RWPE1 (cell line): ENCODE measurements around the gene ALX1.
A peak's percentile ranks its signal among the peaks of the same experiment; 100 is the strongest.

Experiments
- CTCF ChIA-PET: fragments of 350-600 bp; sonication (Branson Sonifier 250); formaldehyde crosslinking; extraction: SDS; loops from one replicate; lab custom pipeline; 2021; lab: Yijun Ruan, JAX
- POLR2A ChIA-PET: fragments of 400-600 bp; formaldehyde crosslinking; extraction: SDS; loops from one replicate; lab custom pipeline; 2020; ENCODE audit warnings: antibody characterized with exemption; ENCODE audit not compliant: low non-redundant PET; lab: Yijun Ruan, JAX
- DNase-seq: peaks from one replicate; pipeline ENCODE4 v3.0.0; 2012; ENCODE audit warnings: low spot score
- H3K27ac ChIP-seq: fragments of 450-650 bp; 2 replicates; pipeline ENCODE4 v1.5.1; 2017
- TF ChIP-seq, protein P1 (sequence below): fragments of 450-650 bp; conservative IDR thresholded peaks from 2 replicates; pipeline ENCODE4 v1.5.1; 2017; ENCODE audit warnings: low read depth, mild to moderate bottlenecking

Gene ALX1

GRCh38 chr12:85280165-85280983 is at the start of gene ALX1:
Gene ALX1 (plus strand): TSS chr12:85280220. CDS start chr12:85280262, 42 bp downstream.
- TF ChIP-seq, protein P1, sequence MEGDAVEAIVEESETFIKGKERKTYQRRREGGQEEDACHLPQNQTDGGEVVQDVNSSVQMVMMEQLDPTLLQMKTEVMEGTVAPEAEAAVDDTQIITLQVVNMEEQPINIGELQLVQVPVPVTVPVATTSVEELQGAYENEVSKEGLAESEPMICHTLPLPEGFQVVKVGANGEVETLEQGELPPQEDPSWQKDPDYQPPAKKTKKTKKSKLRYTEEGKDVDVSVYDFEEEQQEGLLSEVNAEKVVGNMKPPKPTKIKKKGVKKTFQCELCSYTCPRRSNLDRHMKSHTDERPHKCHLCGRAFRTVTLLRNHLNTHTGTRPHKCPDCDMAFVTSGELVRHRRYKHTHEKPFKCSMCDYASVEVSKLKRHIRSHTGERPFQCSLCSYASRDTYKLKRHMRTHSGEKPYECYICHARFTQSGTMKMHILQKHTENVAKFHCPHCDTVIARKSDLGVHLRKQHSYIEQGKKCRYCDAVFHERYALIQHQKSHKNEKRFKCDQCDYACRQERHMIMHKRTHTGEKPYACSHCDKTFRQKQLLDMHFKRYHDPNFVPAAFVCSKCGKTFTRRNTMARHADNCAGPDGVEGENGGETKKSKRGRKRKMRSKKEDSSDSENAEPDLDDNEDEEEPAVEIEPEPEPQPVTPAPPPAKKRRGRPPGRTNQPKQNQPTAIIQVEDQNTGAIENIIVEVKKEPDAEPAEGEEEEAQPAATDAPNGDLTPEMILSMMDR = no peak
- ChIA-PET CTCF (interaction anchor here (0.6 to 1.3 kb wide), 2 partner anchors 16 to 247 kb away, joined by 3 to 4 read pairs; no protein-coding TSS in a partner anchor), POLR2A (no interaction called here)
- H3K27ac ChIP-seq = no peak within 1 kb of the TSS
- peak; percentile 15 for DNase-seq

GRCh38 chr12:85237327-85237726 is 42.7 kb upstream of the ALX1 start:
- ChIA-PET POLR2A (no interaction called here), CTCF (no interaction called here)
- no peak overlapping the region for H3K27ac ChIP-seq
- TF ChIP-seq, protein P1 = no peak
- no peak for DNase-seq

DNA sequence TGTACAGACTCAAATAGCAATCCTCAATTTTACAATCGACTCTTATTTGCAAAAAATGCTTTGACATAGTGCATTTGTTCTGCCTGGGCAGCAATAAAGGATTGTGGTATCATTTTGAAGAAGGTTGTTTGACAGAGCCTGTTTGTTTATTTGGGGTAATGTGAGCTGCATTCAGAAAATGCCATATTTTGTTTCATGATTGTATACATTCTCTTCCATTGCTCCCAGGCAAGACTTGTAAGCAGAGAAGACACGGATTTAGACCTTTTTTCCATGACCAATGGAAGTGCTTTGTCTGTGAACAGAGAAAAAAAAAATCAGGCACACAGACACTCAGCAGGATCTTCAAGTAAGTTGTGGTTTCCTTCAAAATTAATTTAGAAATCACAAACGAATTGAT is 35.5 kb upstream of the ALX1 start:
- no peak for DNase-seq
- no peak overlapping the region for H3K27ac ChIP-seq
- CTCF ChIA-PET = no interaction called here
- TF ChIP-seq, protein P1 = no peak
- POLR2A ChIA-PET = no interaction called here

DNA sequence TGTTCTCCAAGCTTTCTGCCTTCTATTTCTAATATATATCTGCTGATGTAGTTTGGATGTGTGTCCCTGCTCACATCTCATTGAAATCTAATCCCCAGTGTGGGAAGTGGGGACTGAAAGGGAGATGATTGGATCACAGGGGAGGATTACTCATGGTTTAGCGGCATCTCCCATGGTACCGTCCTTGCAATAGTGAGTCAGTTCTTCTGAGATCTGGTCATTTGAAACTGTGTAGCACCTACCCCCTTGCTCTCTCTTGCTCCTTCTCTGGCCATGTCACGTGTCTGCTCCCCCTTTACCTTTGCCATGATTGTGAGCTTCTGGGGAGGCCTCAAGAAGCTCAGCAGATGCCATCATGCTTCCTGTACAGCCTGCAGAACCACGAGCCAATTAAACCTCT is 26.2 kb upstream of the ALX1 start:
- CTCF ChIA-PET = no interaction called here
- TF ChIP-seq, protein P1 = no peak
- POLR2A ChIA-PET = no interaction called here
- no peak overlapping the region for H3K27ac ChIP-seq
- DNase-seq = no peak

- CTCF ChIA-PET = interaction anchor here (0.7 kb wide), 1 partner anchor 264 kb away, joined by 3 read pairs; no protein-coding TSS in a partner anchor
- no peak for DNase-seq
- TF ChIP-seq, protein P1 = no peak
- H3K27ac ChIP-seq = no peak overlapping the region
- POLR2A ChIA-PET = no interaction called here
These were observed 22.3 kb upstream of the ALX1 start for GRCh38 chr12:85257671-85258070.

- CTCF ChIA-PET = interaction anchor here (0.6 kb wide), 1 partner anchor 607 kb away, joined by 3 read pairs; no protein-coding TSS in a partner anchor
- H3K27ac ChIP-seq = no peak overlapping the region
These were observed 19.6 kb upstream of the ALX1 start for GRCh38 chr12:85260447-85260846.

More at GRCh38 chr12:85260447-85260846, 19.6 kb upstream of the ALX1 start:
- DNase-seq = no peak
- POLR2A ChIA-PET = no interaction called here
- TF ChIP-seq, protein P1 = no peak
